HG02938 (cell line): ENCODE results near the gene EBLN2.

Experiments used
- ATAC-seq: cut with Tn5 transposase; IDR thresholded peaks from one replicate; pipeline ENCODE4 v1.9.1; 2021; ENCODE audit warnings: mild to moderate bottlenecking, moderate library complexity; ENCODE audit not compliant: unreplicated experiment

The EBLN2 gene

DNA sequence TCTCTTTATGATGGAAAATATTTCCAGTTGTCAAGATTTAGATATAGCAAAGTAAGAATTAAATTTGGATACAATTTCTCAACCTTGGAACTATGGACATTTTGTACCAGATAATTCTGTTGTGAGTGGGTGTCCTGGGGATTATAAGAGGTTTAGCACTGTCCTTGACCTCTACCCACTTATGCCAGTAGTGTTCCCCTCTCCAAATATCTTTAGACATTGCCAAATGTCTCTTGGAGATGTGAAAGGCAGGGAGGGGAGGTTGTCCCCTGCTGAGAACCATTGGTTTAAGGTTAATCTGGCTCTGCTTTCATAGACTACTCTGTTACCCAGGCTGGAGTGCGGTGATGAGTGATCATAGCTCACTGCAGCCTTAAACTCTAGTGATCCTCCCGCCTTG, at the start of gene EBLN2:
Gene EBLN2, plus strand, starts transcription at position 244 of the 400 bp plus-strand sequence. CDS start 423 bp downstream, outside the sequence.
- no peak for ATAC-seq

DNA sequence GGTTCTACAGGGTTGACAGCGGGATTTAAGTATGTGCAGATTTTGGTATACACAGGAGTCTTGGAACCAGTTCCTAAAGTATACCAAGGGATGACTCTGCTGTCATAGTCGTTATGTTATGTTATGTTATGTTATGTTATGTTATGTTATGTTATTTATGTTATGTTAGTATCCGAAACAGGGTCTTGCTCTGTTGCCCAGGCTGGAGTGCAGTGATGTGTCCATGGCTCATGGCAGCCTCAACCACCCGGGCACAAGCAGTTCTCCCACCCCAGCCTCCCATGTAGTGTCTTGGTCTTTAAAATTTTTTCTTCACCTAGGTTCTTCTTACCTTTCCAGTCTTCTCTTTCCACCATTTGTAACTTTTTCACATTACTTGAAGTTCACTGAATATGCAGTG, 43.2 kb upstream of the EBLN2 start:
- no peak for ATAC-seq

DNA sequence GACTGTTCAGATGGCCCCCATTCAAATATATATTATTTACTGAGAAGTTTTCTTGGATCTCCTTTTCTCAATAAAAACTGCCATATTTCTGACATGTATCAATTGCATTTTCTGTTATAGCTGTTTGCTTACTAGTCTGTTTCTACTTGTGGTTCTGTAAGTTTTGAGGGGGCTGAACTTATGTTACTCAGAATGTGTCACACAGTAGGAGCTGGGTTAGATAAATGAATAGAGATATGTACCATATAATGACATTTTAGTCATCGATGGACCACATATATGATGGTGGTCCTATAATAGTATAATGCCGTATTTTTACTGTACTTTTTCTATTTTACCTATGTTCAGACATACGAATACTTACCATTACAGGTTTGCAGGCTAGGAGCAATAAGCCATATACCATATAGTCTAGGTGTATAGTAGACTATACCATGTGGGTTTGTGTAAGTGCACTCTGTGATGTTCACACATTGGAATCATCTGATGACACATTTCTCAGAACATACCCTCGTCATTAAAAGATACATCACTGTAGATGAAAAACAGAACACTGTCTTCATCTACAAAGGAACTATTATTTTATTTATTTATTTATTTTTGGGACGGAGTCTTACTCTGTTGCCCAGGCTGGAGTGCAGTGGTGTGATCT, 42.5 kb upstream of the EBLN2 start:
- ATAC-seq = no peak

DNA sequence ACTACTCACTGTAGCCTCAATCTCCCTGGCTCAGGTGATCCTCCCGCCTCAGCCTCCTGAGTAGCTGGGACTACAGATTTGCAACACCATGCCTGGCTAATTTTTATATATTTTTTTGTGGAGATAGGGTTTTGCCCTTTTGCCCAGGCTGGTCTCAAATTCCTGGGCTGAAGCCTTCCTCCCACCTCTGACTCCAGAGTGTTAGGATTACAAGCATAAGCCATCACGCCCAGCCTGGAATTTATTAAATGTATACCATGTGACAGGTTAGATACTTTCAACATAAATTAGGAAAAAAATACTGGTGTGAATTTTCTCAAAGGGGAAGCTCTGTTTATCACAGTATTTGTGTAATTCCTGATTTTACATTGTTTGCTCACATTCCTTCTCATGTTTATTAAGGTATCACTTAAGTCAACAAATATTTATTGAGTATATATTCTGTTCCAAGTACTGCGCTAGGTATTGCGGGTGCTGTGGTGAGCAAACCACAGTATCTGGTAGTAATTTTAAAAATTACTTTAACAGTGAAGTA, 40.1 kb upstream of the EBLN2 start:
- ATAC-seq = no peak

DNA sequence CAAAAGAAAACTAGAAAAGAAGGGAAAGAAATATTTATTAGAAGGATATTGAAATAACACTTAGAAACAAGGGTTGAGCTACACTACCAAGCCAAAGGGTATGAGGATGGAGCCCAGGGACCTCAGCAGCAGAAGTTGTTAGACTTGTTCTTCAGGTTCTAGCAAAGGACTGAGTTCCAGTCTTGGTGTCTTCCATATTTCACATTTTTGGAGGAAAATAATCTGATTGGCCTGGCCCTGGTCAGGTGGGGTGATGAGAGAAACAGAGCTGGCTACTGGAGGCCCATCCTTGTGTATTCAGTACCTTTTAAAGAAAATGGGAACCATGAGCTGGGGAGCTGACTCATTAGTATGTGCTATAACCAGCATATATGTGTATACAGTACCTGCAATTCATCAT, 36.6 kb upstream of the EBLN2 start:
- no peak for ATAC-seq

DNA sequence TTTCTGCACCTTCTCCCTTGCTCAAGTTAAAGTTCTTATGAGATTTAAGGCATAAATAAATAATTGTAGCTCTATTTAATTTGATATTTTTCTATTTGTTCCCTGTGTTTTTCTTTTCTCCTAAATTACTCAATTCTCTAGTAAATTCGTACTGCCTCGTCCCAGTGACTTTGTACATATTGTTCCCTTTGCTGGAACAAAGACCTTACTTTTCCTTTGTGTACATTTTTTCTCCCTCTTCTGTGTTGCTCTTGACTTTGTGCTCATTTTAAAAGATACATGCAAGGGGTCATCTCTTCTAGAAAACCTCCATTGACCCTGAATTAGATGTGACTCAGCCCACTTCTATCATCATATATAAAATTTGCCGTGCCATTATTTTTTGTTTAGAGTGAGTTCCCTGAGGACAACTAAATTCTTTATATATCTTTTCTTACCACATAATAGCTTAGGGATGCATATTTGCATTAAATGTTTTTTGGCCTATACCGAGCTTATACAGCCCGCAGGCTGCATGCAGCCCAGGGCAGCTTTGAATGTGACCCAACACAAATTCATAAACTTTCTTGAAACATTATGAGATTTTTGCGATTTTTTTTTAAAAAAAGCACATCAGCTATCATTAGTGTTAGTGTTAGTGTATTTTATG, 35.2 kb upstream of the EBLN2 start:
- ATAC-seq = no peak

DNA sequence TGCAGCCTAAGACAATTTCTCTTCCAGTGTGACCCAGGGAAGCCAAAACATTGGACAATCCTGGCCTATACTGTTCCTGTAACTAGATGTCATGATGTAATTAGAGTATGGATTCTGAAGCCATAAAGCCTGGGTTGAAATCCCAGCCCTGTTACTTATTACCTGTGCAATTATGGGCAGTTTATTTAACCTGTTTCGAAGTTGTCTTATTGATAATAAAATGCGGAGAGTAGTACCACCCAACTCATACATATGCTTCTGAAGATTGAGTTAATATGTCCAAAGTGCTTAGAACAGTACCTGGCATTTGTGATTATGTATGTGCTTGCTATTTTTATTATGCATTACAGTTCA, 34.7 kb upstream of the EBLN2 start:
- no peak for ATAC-seq

DNA sequence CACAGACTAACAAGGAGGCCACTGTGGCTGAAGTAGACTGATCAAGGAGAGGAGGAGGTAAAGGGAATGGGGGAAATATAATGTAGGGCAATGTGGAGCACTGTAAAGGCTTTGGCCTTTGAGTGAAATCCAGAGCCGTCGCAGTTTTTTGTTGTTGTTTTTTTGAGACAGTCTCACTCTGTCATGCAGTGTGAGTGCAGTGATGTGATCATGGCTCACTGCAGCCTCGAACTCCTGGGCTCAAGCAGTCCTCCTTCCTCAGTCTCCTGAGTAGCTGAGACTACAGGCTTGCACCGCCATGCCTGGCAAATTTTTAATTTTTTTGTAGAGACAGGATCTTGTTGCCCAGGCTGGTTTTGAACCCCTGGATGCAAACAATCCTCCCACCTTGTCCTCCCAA, 32.7 kb upstream of the EBLN2 start:
- no peak for ATAC-seq

DNA sequence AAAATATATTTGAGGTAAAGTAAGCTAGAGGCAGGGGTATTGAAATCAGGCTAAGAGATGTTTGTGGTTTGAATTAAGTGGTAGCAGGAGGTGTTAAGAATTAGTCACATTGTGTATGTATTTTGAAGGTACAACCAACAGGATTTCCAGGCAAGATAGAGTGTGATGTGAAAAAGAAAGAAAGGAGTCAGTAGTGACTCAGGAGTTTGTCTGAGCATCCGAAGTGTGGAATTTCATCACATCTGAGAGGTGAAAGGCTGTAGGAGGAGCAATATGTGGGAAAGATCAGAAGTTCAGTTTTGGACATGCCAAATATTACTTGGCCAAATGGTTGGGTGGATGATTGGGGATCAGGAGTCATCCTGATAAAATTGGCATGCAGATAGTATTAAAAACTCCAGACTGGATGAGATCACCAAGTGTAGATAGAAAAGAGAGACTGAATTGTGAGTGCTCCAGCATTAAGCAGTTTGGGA, 32.1 kb upstream of the EBLN2 start:
- ATAC-seq = no peak

DNA sequence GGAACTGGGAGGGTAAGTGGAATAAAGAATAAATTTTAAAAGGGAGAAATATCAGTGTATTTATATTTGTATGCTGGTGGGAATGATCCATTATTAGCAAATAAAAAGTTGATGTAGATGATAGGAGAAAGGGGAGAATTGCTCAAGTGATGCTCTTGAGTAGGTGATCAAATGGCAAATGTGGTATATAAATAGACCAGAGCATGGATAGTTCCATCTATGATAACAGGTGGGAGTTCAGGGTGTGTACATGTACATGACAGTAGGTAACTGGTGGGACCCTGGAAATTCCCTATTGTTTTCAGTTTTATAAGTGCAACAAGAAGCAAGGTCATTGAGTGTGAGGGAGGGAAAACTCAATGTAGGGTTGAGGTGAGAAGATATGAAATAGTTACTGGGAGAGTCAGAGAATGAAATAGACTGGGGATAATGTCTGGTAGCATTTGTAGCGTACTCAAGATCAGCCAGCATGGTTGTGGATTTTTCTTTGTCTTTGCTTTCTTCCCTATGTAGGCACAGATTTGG, 31.3 kb upstream of the EBLN2 start:
- no peak for ATAC-seq

DNA sequence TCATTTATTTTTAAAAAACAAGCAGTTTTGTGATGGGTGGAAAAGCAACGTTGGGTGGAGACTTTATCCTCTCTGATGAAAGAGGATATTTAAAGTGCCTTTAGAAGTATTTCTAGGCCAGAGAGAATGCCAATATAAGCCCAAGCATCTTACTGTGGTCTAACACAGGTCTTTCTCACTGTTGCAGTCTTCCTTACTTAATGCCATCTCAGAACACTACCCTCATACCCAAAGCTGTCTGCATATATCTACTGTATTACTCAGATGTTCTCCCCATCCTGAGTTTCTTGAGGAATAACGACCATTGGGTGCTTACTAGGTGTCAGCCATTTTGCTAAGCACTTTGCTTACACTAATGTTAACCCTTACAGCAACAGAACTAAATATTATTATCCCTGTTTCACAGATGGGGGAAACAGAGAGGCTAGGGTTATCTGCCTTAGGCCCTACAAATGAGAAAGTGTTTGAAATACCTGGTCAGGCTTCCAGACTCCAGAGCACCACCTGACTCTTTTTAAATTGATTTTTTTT, 29.8 kb upstream of the EBLN2 start:
- no peak for ATAC-seq

DNA sequence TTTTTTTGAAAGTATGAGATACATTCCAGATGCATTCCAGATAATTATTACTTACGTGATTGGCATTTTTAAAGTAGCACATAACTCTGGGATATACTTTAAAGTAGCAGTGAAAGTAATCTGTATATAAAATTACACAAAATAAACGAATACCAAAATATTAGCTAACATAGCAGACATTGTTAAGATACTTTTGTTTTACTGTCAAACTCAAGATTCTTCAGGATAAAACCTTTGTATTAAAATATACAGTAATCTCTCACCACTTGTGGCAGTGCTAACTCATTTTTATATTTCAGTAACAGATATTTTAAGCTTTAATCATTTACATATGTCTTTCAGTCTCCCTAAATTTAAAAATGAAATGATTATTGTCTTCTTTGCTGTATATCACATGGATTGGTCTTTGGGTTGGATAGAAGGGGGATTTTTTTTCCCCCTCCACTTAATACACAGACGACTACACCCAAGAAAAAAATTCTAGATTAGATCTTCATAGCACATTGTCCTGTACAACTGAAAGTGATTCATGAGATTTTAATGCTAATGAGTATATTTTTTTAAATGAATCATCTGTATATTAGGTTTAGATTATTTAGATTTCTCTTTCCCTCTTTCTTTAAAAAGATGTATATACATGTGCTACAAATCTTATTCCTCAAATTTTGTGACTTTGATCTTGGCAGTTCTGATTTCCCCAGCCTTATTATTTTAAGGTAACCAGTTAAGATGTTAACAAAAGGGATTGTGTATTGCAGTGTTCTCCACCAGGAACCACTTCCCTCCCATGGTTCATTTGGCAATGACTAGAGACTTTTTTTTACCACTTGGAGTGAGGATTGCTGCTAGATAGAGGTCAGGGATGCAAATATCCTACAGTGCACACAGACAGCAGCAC, 24.5 kb upstream of the EBLN2 start:
- ATAC-seq = no peak

DNA sequence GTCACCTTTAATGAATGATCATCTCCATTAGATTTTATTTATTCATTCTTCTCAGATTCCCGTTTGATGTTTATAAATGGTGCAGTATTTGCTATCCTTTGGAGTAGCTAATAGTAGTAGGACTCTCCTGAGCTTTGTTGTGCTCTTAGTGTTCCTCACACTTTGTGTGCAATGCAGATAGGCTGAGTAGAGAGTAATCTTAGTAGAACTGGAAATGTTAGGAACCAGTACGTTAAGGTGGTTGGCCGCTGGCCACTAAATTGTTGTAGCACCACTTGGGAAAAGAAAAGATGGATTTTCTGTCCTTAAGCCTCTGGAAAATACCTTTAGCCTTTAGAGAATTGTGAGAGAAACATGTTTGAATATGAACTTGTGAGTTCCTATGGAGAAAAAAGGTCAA, 19.9 kb upstream of the EBLN2 start:
- ATAC-seq = no peak

DNA sequence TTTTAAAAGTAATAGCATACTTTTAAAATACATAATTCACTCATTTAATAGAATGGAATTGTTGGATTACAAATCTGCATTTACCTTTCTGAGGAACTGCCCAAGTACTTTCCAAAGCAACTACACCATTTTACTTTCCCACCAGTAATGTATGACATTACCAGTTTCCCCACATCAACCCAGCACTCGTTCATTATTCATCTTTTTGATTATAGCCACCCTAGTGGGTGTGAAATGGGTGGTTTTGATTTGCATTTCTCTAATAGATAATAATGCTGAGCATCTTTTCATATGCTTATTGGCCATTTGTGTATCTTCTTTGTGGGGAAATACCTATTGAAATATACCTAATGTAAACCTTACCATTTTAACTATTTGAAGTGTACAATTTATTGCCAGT, 18.0 kb upstream of the EBLN2 start:
- no peak for ATAC-seq

DNA sequence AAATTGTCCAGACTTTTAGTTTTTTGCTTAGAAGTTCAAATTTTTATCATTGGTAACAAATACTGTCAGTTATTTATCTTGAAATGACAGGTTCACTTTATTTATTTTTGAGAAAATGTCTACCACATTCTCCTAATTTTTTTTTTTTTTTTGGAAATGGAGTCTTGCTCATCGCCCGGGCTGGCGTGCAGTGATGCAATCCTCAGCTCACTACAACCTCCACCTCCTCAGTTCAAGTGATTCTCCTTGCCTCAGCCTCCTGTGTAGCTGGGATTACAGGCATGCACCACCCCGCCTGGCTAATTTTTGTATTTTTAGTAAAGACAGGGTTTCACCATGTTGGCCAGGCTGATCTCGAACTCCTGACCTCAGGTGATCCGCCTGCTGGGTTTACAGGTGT, 16.1 kb upstream of the EBLN2 start:
- no peak for ATAC-seq

DNA sequence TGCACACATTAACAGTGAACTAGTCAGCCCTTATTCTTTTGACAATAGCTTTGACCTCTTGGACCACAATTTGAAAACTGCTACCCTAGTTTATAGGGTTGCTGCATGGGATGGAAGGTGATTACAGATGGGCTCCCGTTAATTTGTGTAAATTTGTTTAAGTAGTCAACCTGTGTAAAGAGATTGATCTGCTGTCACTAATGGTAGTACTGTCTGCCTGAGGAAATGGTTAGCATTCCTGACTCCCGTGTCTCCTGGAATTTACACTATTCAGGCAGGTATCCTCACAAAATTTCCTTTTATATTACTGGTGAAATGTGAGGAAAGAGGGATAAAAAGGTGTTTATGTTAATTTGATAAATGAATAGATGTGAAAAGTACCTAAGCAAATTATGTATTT, 15.3 kb upstream of the EBLN2 start:
- no peak for ATAC-seq

DNA sequence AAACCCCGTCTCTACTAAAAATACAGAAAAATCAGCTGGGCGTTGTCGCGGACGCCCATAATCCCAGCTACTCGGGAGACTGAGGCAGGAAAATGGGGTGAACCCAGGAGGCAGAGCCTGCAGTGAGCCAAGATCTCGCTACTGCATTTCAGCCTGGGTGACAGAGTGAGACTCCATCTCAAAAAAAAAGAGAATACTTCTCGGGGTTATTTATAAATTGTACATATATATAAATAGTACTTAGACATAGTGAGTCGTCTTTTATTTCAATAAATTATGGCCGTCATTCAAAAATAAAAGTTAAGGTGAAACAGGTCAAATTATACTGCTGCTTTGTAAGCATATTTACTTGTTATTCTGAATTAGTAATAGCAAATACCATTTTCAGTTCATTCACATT, 12.1 kb upstream of the EBLN2 start:
- no peak for ATAC-seq

DNA sequence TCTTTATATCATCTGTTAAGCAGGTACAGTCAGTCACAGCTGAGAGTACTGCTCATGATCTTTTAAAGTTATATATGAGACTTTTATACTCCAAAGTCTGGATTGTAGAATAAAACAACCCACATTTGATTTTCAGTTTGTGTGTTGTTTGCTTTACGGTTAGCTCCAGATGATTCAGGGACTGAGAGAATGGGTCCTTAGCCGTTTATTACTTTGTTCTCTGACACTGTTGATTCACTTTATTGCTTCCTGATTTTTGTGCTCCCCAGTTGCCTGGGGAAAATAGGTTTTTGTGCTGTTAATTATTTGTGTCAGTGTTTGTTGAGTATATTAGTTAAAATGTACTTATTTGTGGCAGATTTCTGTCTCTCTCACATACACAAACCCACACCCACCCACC, 8.6 kb upstream of the EBLN2 start:
- ATAC-seq = no peak

DNA sequence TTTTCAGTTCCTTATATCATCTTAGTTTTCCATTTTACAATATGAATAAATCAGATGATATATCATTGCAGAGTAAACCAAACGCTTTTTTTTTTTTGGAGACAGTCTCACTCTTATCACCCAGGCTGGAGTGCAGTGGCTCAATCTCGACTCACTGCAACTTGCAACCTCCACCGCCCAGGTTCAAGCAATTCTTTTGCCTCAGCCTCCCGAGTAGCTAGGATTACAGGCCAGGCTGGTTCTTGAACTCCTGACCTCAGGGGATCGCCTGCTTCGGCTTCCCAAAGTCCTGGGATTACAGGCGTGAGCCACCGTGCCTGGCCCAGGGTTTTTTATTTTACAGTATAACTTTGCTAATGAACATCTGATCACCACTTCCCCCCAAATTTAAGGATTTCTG, 5.9 kb upstream of the EBLN2 start:
- no peak for ATAC-seq

DNA sequence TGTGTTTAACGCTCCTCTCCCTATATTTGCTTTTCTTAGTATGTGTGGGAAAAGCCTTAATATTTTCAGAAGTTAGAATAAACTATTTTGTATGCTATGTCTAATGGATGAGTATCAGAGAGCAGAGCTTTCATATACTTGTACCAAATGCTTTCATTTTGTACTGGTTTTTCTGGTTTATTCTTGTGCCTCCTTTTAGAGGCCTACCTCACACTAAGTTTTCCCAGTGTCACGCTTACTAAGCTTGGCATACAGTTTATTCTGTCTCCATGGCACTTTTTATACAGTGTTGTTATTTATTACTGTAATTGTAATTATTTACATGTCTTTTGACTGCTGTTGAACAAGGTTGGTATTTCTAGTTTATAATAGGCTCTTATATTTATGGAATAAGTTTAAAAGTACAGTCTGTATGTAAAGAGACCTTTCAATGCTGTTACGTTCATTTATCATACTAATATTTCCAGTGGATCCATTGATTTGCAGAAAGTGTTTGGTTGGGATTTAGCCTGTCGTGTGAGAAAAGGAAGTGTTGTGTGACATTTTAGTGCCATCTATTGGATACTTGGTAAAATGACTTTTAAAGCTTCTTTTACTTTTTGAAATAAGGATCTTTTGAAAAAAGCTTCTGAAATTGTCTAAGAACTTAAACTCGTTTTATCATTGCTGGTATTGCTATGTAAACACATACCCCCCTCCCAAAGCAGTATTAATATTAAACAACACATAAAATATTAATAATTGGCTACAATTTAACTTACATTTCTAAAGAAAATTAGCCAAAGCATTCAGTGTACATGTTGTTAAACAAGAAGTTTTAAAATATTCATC, 5.2 kb upstream of the EBLN2 start:
- no peak for ATAC-seq
